Measurements from ENCODE around the gene LRRC59.

DNA sequence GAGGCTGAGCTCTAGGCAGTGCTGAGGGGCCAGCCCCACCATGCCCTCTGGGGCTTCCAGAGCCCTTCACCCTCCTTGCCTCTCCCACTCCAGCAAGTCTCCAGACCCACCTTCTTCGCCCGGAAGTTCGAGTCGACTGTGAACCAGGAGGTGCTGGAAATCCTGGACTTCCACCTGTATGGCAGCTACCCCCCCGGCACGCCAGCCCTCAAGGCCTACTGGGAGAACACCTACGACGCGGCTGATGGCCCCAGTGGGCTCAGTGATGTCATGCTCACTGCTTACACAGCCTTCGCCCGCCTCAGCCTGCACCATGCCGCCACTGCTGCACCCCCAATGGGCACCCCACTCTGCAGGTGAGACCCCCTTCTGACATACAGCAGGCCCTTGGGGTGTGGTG is 40.9 kb downstream of the LRRC59 start:
- TF ChIP-seq, protein P1, sequence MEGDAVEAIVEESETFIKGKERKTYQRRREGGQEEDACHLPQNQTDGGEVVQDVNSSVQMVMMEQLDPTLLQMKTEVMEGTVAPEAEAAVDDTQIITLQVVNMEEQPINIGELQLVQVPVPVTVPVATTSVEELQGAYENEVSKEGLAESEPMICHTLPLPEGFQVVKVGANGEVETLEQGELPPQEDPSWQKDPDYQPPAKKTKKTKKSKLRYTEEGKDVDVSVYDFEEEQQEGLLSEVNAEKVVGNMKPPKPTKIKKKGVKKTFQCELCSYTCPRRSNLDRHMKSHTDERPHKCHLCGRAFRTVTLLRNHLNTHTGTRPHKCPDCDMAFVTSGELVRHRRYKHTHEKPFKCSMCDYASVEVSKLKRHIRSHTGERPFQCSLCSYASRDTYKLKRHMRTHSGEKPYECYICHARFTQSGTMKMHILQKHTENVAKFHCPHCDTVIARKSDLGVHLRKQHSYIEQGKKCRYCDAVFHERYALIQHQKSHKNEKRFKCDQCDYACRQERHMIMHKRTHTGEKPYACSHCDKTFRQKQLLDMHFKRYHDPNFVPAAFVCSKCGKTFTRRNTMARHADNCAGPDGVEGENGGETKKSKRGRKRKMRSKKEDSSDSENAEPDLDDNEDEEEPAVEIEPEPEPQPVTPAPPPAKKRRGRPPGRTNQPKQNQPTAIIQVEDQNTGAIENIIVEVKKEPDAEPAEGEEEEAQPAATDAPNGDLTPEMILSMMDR (IDR thresholded peaks at IDR 0.05) = no peak
- TF ChIP-seq POLR2A (IDR thresholded peaks at IDR 0.05) = no peak

Data from sigmoid colon (tissue), 3 donors.